GM19193 (cell line): ENCODE results near the gene COBLL1.

ENCODE experiments used
- POLR2A ChIP-seq: IDR thresholded peaks from 4 replicates; pipeline ENCODE4 v1.6.1; 2011; ENCODE audit not compliant: insufficient read depth, insufficient read length; ENCODE audit errors: extremely low read depth

COBLL1 gene

GRCh38 chr2:164677733-164678132, 163.9 kb downstream of the COBLL1 start:
- TF ChIP-seq POLR2A: no peak

- TF ChIP-seq POLR2A: no peak
Measured at GRCh38 chr2:164677271-164677670, 164.4 kb downstream of the COBLL1 start.

- TF ChIP-seq POLR2A: no peak
Measured at GRCh38 chr2:164675687-164676086, 165.9 kb downstream of the COBLL1 start.

- no peak for TF ChIP-seq POLR2A
Measured at GRCh38 chr2:164675027-164675426, 166.6 kb downstream of the COBLL1 start.

- no peak for TF ChIP-seq POLR2A
Measured at GRCh38 chr2:164671664-164672396, 169.8 kb downstream of the COBLL1 start.

GRCh38 chr2:164669291-164669690, 172.3 kb downstream of the COBLL1 start:
- no peak for TF ChIP-seq POLR2A

- TF ChIP-seq POLR2A: no peak
Measured at GRCh38 chr2:164667566-164667965, 174.1 kb downstream of the COBLL1 start.

- no peak for TF ChIP-seq POLR2A
Measured at GRCh38 chr2:164664070-164664469, 177.6 kb downstream of the COBLL1 start.

- TF ChIP-seq POLR2A: no peak
Measured at GRCh38 chr2:164662868-164663631, 178.6 kb downstream of the COBLL1 start.

GRCh38 chr2:164662066-164662465, 179.6 kb downstream of the COBLL1 start:
- no peak for TF ChIP-seq POLR2A

- no peak for TF ChIP-seq POLR2A
Measured at GRCh38 chr2:164661349-164661748, 180.3 kb downstream of the COBLL1 start.

GRCh38 chr2:164657129-164657528, 184.5 kb downstream of the COBLL1 start:
- TF ChIP-seq POLR2A: no peak

GRCh38 chr2:164655750-164656149, 185.9 kb downstream of the COBLL1 start:
- no peak for TF ChIP-seq POLR2A

- no peak for TF ChIP-seq POLR2A
Measured at GRCh38 chr2:164655336-164655735, 186.3 kb downstream of the COBLL1 start.

- TF ChIP-seq POLR2A: no peak
Measured at GRCh38 chr2:164651361-164651760, 190.3 kb downstream of the COBLL1 start.
